IMR-90 (cell line): ENCODE results near the gene PNMA8C. TPM values are rescaled to one million over a fixed set of nuclear protein-coding genes. Genes with fewer than 3 reads are reported as not detected.

Source experiments
- ATAC-seq: fragments of 200-7000 bp; cut with Tn5 transposase; 2 replicates; pipeline ENCODE4 v1.9.1; 2020; ENCODE audit warnings: low read depth, mild to moderate bottlenecking, moderate library complexity
- BruUV-seq: library from RNA; stranded (reverse); fragments of 400-500 nt; replicated peaks from 2 replicates; lab custom pipeline; 2021; lab: Mats Ljungman, UMichigan
- CTCF ChIA-PET: fragments of 300-600 bp; formaldehyde crosslinking; extraction: SDS; loops from one replicate; lab custom pipeline; 2021; ENCODE audit warnings: antibody characterized with exemption; lab: Yijun Ruan, JAX
- POLR2A ChIA-PET: fragments of 300-600 bp; sonication (Branson Sonifier 250); formaldehyde crosslinking; loops from one replicate; lab custom pipeline; 2022; ENCODE audit warnings: antibody characterized with exemption; ENCODE audit not compliant: unreplicated experiment; lab: Charles Lee
- DNase-seq: peaks from one replicate; pipeline ENCODE4 v3.0.0; 2013
- H2AFZ ChIP-seq: replicated peaks from 2 replicates; pipeline ENCODE3; 2013; ENCODE audit warnings: low read length, mild to moderate bottlenecking; ENCODE audit not compliant: poor library complexity
- H2AK5ac ChIP-seq: 2 replicates; pipeline ENCODE4 v1.6.1; 2013; ENCODE audit warnings: low read depth, low read length, inconsistent platforms
- H2AK9ac ChIP-seq: replicated peaks from 2 replicates; pipeline ENCODE3; 2013; ENCODE audit warnings: mild to moderate bottlenecking, low read depth, low read length, moderate library complexity; ENCODE audit not compliant: poor library complexity
- H2BK120ac ChIP-seq: 2 replicates; pipeline ENCODE4 v1.6.1; 2013; ENCODE audit warnings: low read depth, low read length, inconsistent platforms
- H2BK15ac ChIP-seq: 3 replicates; pipeline ENCODE4 v1.6.1; 2013; ENCODE audit warnings: low read depth, low read length, inconsistent platforms
- H2BK20ac ChIP-seq: 2 replicates; pipeline ENCODE4 v1.6.1; 2013; ENCODE audit warnings: low read depth, mild to moderate bottlenecking, inconsistent platforms, low read length, moderate library complexity
- H2BK5ac ChIP-seq: 2 replicates; pipeline ENCODE4 v1.6.1; 2013; ENCODE audit warnings: mild to moderate bottlenecking, low read depth, low read length, inconsistent platforms; ENCODE audit not compliant: poor library complexity, severe bottlenecking
- H3K14ac ChIP-seq: replicated peaks from 2 replicates; pipeline ENCODE4 v1.6.1; 2013; ENCODE audit warnings: low read depth, low read length, inconsistent platforms
- H3K18ac ChIP-seq: 2 replicates; pipeline ENCODE4 v1.6.1; 2013; ENCODE audit warnings: low read depth, low read length, control low read depth
- H3K23ac ChIP-seq: 2 replicates; pipeline ENCODE4 v1.6.1; 2013; ENCODE audit warnings: low read depth, low read length, inconsistent platforms
- H3K27ac ChIP-seq: 2 replicates; pipeline ENCODE4 v1.5.1; 2013; ENCODE audit warnings: mild to moderate bottlenecking, control low read depth, low read length; ENCODE audit not compliant: insufficient read depth
- H3K27me3 ChIP-seq: 2 replicates; pipeline ENCODE4 v1.6.1; 2013; ENCODE audit warnings: low read length; ENCODE audit not compliant: control insufficient read depth, insufficient read depth
- H3K36me3 ChIP-seq: 2 replicates; pipeline ENCODE4 v1.6.1; 2013; ENCODE audit warnings: low read length, mixed read lengths; ENCODE audit not compliant: control insufficient read depth, insufficient read depth
- H3K4ac ChIP-seq: 2 replicates; pipeline ENCODE4 v1.6.1; 2013; ENCODE audit warnings: low read depth, low read length, inconsistent platforms
- H3K4me1 ChIP-seq: 2 replicates; pipeline ENCODE4 v1.6.1; 2013; ENCODE audit warnings: low read length, mixed read lengths; ENCODE audit not compliant: control insufficient read depth, insufficient read depth
- H3K4me2 ChIP-seq: 2 replicates; pipeline ENCODE4 v1.6.1; 2013; ENCODE audit warnings: low read depth, mild to moderate bottlenecking, control low read depth, low read length, moderate library complexity
- H3K4me3 ChIP-seq: 2 replicates; pipeline ENCODE4 v1.5.1; 2013; ENCODE audit warnings: low read depth, mild to moderate bottlenecking, control low read depth, low read length, moderate library complexity; ENCODE audit not compliant: insufficient read depth
- H3K56ac ChIP-seq: 2 replicates; pipeline ENCODE4 v1.6.1; 2013; ENCODE audit warnings: low read length, inconsistent platforms; ENCODE audit not compliant: insufficient read depth; ENCODE audit errors: extremely low read depth
- H3K79me1 ChIP-seq, 2 experiments: 2 replicates each; pipeline ENCODE4 v1.6.1; 2013; ENCODE audit warnings: low read length in 2 of 2, inconsistent platforms in 1 of 2, low read depth in 1 of 2
- H3K9ac ChIP-seq: 2 replicates; pipeline ENCODE4 v1.6.1; 2013; ENCODE audit warnings: low read depth, low read length, control low read depth
- H3K9me1 ChIP-seq: 2 replicates; pipeline ENCODE4 v1.6.1; 2013; ENCODE audit warnings: low read length, inconsistent platforms; ENCODE audit not compliant: insufficient read depth
- H3K9me3 ChIP-seq: 2 replicates; pipeline ENCODE4 v1.6.1; 2013; ENCODE audit warnings: low read length; ENCODE audit not compliant: control insufficient read depth, insufficient read depth
- H4K20me1 ChIP-seq: 2 replicates; pipeline ENCODE4 v1.6.1; 2013; ENCODE audit warnings: low read length, inconsistent platforms; ENCODE audit not compliant: insufficient read depth
- H4K5ac ChIP-seq: 2 replicates; pipeline ENCODE4 v1.6.1; 2013; ENCODE audit warnings: mild to moderate bottlenecking, low read depth, low read length, control low read depth
- H4K8ac ChIP-seq, 2 experiments: 2 replicates each; pipeline ENCODE4 v1.6.1; 2013; ENCODE audit warnings: low read depth in 2 of 2, low read length in 2 of 2, control low read depth in 1 of 2, inconsistent platforms in 1 of 2
- H4K91ac ChIP-seq: 2 replicates; pipeline ENCODE4 v1.6.1; 2013; ENCODE audit warnings: low read depth, low read length, inconsistent platforms; ENCODE audit not compliant: insufficient read depth
- BHLHE40 ChIP-seq: fragments of 150-350 bp; IDR thresholded peaks from 2 replicates; pipeline ENCODE4 v1.6.1; 2016; ENCODE audit warnings: mild to moderate bottlenecking, low read depth, low read length
- CEBPB ChIP-seq: IDR thresholded peaks from 2 replicates; pipeline ENCODE4 v1.6.1; 2012; ENCODE audit warnings: low read depth, low read length, improper control_type of control experiment
- CHD1 ChIP-seq: IDR thresholded peaks from 2 replicates; pipeline ENCODE4 v1.6.1; 2012; ENCODE audit warnings: low read depth, low read length, improper control_type of control experiment
- ELK1 ChIP-seq: fragments of 150-350 bp; IDR thresholded peaks from 2 replicates; pipeline ENCODE4 v1.6.1; 2016; ENCODE audit warnings: low read depth, mild to moderate bottlenecking, low read length, moderate library complexity, borderline replicate concordance
- FOS ChIP-seq: fragments of 150-350 bp; IDR thresholded peaks from 2 replicates; pipeline ENCODE4 v1.6.1; 2016; ENCODE audit warnings: low read depth, low read length
- MAFK ChIP-seq: IDR thresholded peaks from 2 replicates; pipeline ENCODE4 v1.6.1; 2012; ENCODE audit warnings: low read depth, low read length, improper control_type of control experiment
- MAZ ChIP-seq: IDR thresholded peaks from 2 replicates; pipeline ENCODE4 v1.6.1; 2012; ENCODE audit warnings: low read depth, mild to moderate bottlenecking, low read length, improper control_type of control experiment, moderate library complexity, borderline replicate concordance
- MXI1 ChIP-seq: IDR thresholded peaks from 2 replicates; pipeline ENCODE4 v1.6.1; 2012; ENCODE audit warnings: low read depth, mild to moderate bottlenecking, low read length, moderate library complexity, borderline replicate concordance
- NFE2L2 ChIP-seq: fragments of 150-350 bp; IDR thresholded peaks from 2 replicates; pipeline ENCODE4 v1.6.1; 2016; ENCODE audit warnings: low read depth, mild to moderate bottlenecking, low read length
- POLR2A ChIP-seq: IDR thresholded peaks from 2 replicates; pipeline ENCODE4 v1.6.1; 2012; ENCODE audit warnings: mild to moderate bottlenecking, low read depth, low read length
- RAD21 ChIP-seq: IDR thresholded peaks from 2 replicates; pipeline ENCODE4 v1.6.1; 2012; ENCODE audit warnings: low read length, improper control_type of control experiment
- RFX5 ChIP-seq: IDR thresholded peaks from 2 replicates; pipeline ENCODE4 v1.8.0; 2012; ENCODE audit warnings: low read depth, mild to moderate bottlenecking, low read length, moderate library complexity
- USF2 ChIP-seq: fragments of 150-350 bp; IDR thresholded peaks from 2 replicates; pipeline ENCODE4 v1.6.1; 2017; ENCODE audit warnings: mild to moderate bottlenecking, antibody characterized with exemption, low read length, low read depth
- WGBS, 2 experiments: methylation state at CpG; one replicate each; pipeline versions ENCODE4 v1.1.5 to v1.1.7; 2013; ENCODE audit warnings: missing lambda C conversion rate in 2 of 2; ENCODE audit not compliant: insufficient read length in 1 of 2; ENCODE audit errors: extremely low coverage in 2 of 2; 5-methylcytosine and 5-hydroxymethylcytosine counted together
- dilution Hi-C: fragments of 300-500 bp; cut with HindIII; formaldehyde crosslinking; loops from one replicate; pipeline ENCODE4 v1.14.3; 2018; ENCODE audit warnings: low sequenced_read_pairs; ENCODE audit not compliant: unreplicated experiment
- in situ Hi-C: fragments of 300-500 bp; cut with MboI; formaldehyde crosslinking; loops from 3 replicates; pipeline ENCODE4 v1.14.3; 2019; ENCODE audit warnings: low sequenced_read_pairs, inconsistent platforms, mixed read lengths
- intact Hi-C: fragments of 100-400 bp; cut with micrococcal nuclease; formaldehyde crosslinking; loops from 2 replicates; pipeline ENCODE4 v1.10.0; 2022
- polyA plus RNA-seq, 3 experiments: library from polyadenylated mRNA; depleted of rRNA; stranded (reverse); fragments of >200 nt; gene quantifications; 2 replicates each; pipeline ENCODE4 v1.2.3, GENCODE V29; 2012; ENCODE audit warnings: low replicate concordance in 1 of 3
- total RNA-seq: library from RNA; depleted of rRNA; stranded (reverse); fragments of >200 nt; gene quantifications from 2 replicates; pipeline ENCODE4 v1.2.3, GENCODE V29; 2012
- TF ChIP-seq, protein P1 (sequence below): conservative IDR thresholded peaks from 2 replicates; pipeline ENCODE4 v1.5.1; 2012; ENCODE audit warnings: mild to moderate bottlenecking, low read depth, low read length, improper control_type of control experiment

The PNMA8C gene
- total and polyA plus RNA-seq, 2 of the 4 experiments (the other 2 are of a cell fraction) = 0.09 to 0.18 TPM

GRCh38 chr19:46452186-46452585 is 23.4 kb upstream of the PNMA8C start:
- DNase-seq = no peak
- H3K9ac ChIP-seq = no peak overlapping the region

More at GRCh38 chr19:46452186-46452585, 23.4 kb upstream of the PNMA8C start:
- Histone ChIP-seq H3K4me3 (no peak overlapping the region), H3K9me1 (no peaks in the 10 kb centered on the region), H2BK120ac (no peak overlapping the region), H3K23ac (no peak overlapping the region), H4K8ac (no peak overlapping the region), H2AK9ac (no peak overlapping the region), H3K9me3 (peaks cover 6% of the 10 kb centered on the region), H4K91ac (no peak overlapping the region), H2BK20ac (no peak overlapping the region), H3K4me1 (no peaks in the 10 kb centered on the region), H3K14ac (no peak overlapping the region), H3K4ac (no peak overlapping the region), H3K4me2 (no peak overlapping the region), H4K20me1 (no peaks in the 10 kb centered on the region), H3K79me1 (no peaks in the 10 kb centered on the region), H2BK5ac (no peak overlapping the region), H4K5ac (no peak overlapping the region), H3K27me3 (peaks cover 18% of the 10 kb centered on the region), H3K27ac (no peak overlapping the region), H2AK5ac (no peak overlapping the region), H3K18ac (no peak overlapping the region), H2AFZ (no peak overlapping the region), H2BK15ac (no peak overlapping the region), H3K56ac (no peak overlapping the region), H3K36me3 (no peaks in the 10 kb centered on the region)
- ATAC-seq = no peak
- BruUV-seq = no TSS peak
- dilution Hi-C loops (no loop called here), in situ Hi-C loops (no loop called here), intact Hi-C loops (no loop called here)
- ChIA-PET POLR2A (no interaction called here), CTCF (no interaction called here)
- 20% methylated on average over 1 of the region's 4 CpGs; no CpG with 5 or more reads in 1 of the 2 experiments for WGBS, 2 experiments
- TF ChIP-seq MXI1 = no peak
- no peak for TF ChIP-seq MAZ
- no peak for TF ChIP-seq RAD21
- TF ChIP-seq MAFK = no peak
- no peak for TF ChIP-seq NFE2L2
- no peak for TF ChIP-seq RFX5
- TF ChIP-seq, protein P1, sequence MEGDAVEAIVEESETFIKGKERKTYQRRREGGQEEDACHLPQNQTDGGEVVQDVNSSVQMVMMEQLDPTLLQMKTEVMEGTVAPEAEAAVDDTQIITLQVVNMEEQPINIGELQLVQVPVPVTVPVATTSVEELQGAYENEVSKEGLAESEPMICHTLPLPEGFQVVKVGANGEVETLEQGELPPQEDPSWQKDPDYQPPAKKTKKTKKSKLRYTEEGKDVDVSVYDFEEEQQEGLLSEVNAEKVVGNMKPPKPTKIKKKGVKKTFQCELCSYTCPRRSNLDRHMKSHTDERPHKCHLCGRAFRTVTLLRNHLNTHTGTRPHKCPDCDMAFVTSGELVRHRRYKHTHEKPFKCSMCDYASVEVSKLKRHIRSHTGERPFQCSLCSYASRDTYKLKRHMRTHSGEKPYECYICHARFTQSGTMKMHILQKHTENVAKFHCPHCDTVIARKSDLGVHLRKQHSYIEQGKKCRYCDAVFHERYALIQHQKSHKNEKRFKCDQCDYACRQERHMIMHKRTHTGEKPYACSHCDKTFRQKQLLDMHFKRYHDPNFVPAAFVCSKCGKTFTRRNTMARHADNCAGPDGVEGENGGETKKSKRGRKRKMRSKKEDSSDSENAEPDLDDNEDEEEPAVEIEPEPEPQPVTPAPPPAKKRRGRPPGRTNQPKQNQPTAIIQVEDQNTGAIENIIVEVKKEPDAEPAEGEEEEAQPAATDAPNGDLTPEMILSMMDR = no peak
- TF ChIP-seq CHD1 = no peak
- no peak for TF ChIP-seq ELK1
- TF ChIP-seq FOS = no peak
- no peak for TF ChIP-seq BHLHE40
- TF ChIP-seq CEBPB = no peak
- no peak for TF ChIP-seq POLR2A
- TF ChIP-seq USF2 = no peak
